ENCODE data around the gene SPEM3. TPM values are rescaled to one million over a fixed set of nuclear protein-coding genes. Genes with fewer than 3 reads are reported as not detected.

SPEM3 gene
- not detected for total RNA-seq

- TF ChIP-seq, protein P1, sequence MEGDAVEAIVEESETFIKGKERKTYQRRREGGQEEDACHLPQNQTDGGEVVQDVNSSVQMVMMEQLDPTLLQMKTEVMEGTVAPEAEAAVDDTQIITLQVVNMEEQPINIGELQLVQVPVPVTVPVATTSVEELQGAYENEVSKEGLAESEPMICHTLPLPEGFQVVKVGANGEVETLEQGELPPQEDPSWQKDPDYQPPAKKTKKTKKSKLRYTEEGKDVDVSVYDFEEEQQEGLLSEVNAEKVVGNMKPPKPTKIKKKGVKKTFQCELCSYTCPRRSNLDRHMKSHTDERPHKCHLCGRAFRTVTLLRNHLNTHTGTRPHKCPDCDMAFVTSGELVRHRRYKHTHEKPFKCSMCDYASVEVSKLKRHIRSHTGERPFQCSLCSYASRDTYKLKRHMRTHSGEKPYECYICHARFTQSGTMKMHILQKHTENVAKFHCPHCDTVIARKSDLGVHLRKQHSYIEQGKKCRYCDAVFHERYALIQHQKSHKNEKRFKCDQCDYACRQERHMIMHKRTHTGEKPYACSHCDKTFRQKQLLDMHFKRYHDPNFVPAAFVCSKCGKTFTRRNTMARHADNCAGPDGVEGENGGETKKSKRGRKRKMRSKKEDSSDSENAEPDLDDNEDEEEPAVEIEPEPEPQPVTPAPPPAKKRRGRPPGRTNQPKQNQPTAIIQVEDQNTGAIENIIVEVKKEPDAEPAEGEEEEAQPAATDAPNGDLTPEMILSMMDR (IDR thresholded peaks at IDR 0.05; ENCODE audit: low read depth) = no peak
Measured at GRCh38 chr17:7428557-7428956, at the start of gene SPEM3. Gene SPEM3 (plus strand): TSS chr17:7428857. CDS start chr17:7428903, 46 bp downstream.

DNA sequence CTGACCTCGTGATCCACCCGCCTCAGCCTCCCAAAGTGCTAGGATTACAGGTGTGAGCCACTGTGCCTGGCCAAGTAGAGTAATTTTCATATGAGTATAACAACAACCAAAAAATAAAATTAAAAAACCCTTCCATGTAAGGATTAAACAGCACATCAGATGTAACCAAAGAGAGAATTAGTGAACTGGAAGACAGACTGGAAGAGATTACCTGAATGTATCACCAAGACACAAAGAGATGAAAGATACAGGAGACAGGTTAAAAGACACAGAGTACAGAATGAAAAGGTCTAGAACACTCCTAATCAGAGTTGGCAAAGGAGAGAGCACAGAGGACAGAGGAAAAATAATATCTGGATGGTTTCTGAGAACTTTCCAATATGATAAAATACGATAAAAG lies 49.5 kb upstream of the SPEM3 start:
- TF ChIP-seq, protein P1 (IDR thresholded peaks at IDR 0.05; ENCODE audit: low read depth) = no peak

GRCh38 chr17:7380321-7380720 lies 48.3 kb upstream of the SPEM3 start:
- TF ChIP-seq, protein P1 (IDR thresholded peaks at IDR 0.05; ENCODE audit: low read depth) = no peak

GRCh38 chr17:7380855-7381683 lies 47.6 kb upstream of the SPEM3 start, which contains the start of gene TNK1:
Gene TNK1 (plus strand): TSS chr17:7381089. CDS start chr17:7382927, 1,838 bp downstream.
- TF ChIP-seq, protein P1 (IDR thresholded peaks at IDR 0.05; ENCODE audit: low read depth) = no peak

GRCh38 chr17:7382901-7383300 lies 45.8 kb upstream of the SPEM3 start:
- TF ChIP-seq, protein P1 (IDR thresholded peaks at IDR 0.05; ENCODE audit: low read depth) = no peak

- TF ChIP-seq, protein P1 (IDR thresholded peaks at IDR 0.05; ENCODE audit: low read depth) = no peak
Measured at GRCh38 chr17:7383371-7383741, 45.3 kb upstream of the SPEM3 start.

GRCh38 chr17:7383742-7384488 lies 44.7 kb upstream of the SPEM3 start:
- TF ChIP-seq, protein P1 (IDR thresholded peaks at IDR 0.05; ENCODE audit: low read depth) = no peak
